ENCODE results near the gene PRICKLE1. TPM values are rescaled to one million over a fixed set of nuclear protein-coding genes. Genes with fewer than 3 reads are reported as not detected.

PRICKLE1 gene
- total and polyA plus RNA-seq, 2 of the 13 experiments (the other 11 are each of a cell fraction or from before 2014, with no cell fraction given) = not detected

DNA sequence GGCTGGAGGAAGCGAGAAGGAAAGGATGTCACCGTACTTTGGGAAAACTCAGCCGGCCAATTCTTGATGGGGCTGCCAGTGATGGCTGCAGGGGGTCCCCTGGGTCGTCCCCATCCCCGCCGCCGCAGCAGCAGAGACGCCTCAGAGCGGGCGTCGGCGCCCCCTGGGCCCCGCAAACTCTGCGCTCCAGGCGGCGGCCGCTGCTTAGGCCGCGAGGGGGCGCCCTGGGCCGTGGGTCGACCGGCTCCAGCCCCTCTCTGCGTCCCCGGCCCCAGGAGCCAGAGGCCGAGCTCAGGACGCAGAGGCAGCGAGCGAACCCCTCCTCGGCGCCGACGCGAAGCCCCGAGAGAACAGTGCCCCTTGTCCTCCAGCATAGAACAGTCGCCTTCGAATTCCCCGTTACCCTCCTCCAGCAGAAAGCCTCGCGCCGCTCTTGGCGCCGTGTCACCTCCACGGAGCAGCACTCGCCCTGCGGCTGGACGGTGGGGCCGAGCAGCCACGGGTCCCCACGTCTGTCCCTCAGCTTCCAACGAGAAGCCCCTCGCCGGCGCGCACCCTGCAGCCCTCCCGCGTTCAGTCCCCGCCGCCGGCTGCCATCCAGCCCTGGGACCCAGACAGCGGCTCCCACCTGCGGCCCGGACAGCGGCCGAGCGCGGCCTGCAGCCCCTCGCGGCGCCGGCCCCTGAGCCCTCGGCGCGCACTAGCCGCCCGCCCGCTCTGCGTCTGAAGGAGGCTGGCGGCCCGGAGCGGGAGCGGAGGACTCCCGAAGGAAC, 106.6 kb downstream of the PRICKLE1 start (continued):
- TF ChIP-seq ZSCAN21 (CRISPR knock-in tag; IDR thresholded peaks at IDR 0.05; ENCODE audit: borderline replicate concordance) (no peak), HMG20A (CRISPR knock-in tag; IDR thresholded peaks at IDR 0.05; ENCODE audit: borderline replicate concordance) (no peak), ELF4 (CRISPR knock-in tag; IDR thresholded peaks at IDR 0.05; ENCODE audit: borderline replicate concordance) (no peak), ZNF317 (CRISPR knock-in tag; IDR thresholded peaks at IDR 0.05) (no peak), TCF12 (IDR thresholded peaks at IDR 0.05) (no peak), TCF12 (CRISPR knock-in tag; IDR thresholded peaks at IDR 0.05) (no peak), HDAC6 (IDR thresholded peaks at IDR 0.05; ENCODE audit: low read depth, low read length) (no peak), SRF (IDR thresholded peaks at IDR 0.05; ENCODE audit: low read depth, low read length) (no peak), HNF4G (IDR thresholded peaks at IDR 0.05; ENCODE audit: borderline replicate concordance, low read depth, low read length) (no peak), HNF4G (CRISPR knock-in tag; IDR thresholded peaks at IDR 0.05; ENCODE audit: borderline replicate concordance, low read depth) (no peak), SALL1 (CRISPR knock-in tag; IDR thresholded peaks at IDR 0.05) (peak; percentile 45; the same call in 1 of the 2 replicates), ATF1 (CRISPR knock-in tag; IDR thresholded peaks at IDR 0.05) (no peak), MTF2 (CRISPR knock-in tag; IDR thresholded peaks at IDR 0.05; ENCODE audit: borderline replicate concordance) (peak; percentile 90; the same call in 1 of the 2 replicates), CREB1 (IDR thresholded peaks at IDR 0.05) (no peak), CREB1 (CRISPR knock-in tag; IDR thresholded peaks at IDR 0.05) (no peak)
- TF ChIP-seq, protein P1, sequence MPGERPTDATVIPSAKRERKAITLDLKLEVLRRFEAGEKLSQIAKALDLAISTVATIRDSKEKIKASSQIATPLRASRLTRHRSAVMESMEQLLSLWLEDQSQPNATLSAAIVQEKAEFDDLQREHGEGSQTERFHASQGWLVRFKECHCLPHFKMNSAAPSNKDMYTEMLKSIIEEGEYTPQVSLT (CRISPR knock-in tag; IDR thresholded peaks at IDR 0.05; ENCODE audit: borderline replicate concordance, low read depth) = no peak
- TF ChIP-seq, protein P2, sequence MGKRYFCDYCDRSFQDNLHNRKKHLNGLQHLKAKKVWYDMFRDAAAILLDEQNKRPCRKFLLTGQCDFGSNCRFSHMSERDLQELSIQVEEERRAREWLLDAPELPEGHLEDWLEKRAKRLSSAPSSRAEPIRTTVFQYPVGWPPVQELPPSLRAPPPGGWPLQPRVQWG (CRISPR knock-in tag; IDR thresholded peaks at IDR 0.05; ENCODE audit: borderline replicate concordance, low read depth) = no peak
- TF ChIP-seq, protein P3, sequence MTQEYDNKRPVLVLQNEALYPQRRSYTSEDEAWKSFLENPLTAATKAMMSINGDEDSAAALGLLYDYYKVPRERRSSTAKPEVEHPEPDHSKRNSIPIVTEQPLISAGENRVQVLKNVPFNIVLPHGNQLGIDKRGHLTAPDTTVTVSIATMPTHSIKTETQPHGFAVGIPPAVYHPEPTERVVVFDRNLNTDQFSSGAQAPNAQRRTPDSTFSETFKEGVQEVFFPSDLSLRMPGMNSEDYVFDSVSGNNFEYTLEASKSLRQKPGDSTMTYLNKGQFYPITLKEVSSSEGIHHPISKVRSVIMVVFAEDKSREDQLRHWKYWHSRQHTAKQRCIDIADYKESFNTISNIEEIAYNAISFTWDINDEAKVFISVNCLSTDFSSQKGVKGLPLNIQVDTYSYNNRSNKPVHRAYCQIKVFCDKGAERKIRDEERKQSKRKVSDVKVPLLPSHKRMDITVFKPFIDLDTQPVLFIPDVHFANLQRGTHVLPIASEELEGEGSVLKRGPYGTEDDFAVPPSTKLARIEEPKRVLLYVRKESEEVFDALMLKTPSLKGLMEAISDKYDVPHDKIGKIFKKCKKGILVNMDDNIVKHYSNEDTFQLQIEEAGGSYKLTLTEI (CRISPR knock-in tag; conservative IDR thresholded peaks at IDR 0.05) = no peak
- TF ChIP-seq, protein P4, sequence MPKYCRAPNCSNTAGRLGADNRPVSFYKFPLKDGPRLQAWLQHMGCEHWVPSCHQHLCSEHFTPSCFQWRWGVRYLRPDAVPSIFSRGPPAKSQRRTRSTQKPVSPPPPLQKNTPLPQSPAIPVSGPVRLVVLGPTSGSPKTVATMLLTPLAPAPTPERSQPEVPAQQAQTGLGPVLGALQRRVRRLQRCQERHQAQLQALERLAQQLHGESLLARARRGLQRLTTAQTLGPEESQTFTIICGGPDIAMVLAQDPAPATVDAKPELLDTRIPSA (CRISPR knock-in tag; IDR thresholded peaks at IDR 0.05; ENCODE audit: borderline replicate concordance) = peak; percentile 37; the same call in 1 of the 2 replicates
- TF ChIP-seq, protein P5, sequence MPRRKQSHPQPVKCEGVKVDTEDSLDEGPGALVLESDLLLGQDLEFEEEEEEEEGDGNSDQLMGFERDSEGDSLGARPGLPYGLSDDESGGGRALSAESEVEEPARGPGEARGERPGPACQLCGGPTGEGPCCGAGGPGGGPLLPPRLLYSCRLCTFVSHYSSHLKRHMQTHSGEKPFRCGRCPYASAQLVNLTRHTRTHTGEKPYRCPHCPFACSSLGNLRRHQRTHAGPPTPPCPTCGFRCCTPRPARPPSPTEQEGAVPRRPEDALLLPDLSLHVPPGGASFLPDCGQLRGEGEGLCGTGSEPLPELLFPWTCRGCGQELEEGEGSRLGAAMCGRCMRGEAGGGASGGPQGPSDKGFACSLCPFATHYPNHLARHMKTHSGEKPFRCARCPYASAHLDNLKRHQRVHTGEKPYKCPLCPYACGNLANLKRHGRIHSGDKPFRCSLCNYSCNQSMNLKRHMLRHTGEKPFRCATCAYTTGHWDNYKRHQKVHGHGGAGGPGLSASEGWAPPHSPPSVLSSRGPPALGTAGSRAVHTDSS (CRISPR knock-in tag; conservative IDR thresholded peaks at IDR 0.05) = no peak
- TF ChIP-seq, protein P6, sequence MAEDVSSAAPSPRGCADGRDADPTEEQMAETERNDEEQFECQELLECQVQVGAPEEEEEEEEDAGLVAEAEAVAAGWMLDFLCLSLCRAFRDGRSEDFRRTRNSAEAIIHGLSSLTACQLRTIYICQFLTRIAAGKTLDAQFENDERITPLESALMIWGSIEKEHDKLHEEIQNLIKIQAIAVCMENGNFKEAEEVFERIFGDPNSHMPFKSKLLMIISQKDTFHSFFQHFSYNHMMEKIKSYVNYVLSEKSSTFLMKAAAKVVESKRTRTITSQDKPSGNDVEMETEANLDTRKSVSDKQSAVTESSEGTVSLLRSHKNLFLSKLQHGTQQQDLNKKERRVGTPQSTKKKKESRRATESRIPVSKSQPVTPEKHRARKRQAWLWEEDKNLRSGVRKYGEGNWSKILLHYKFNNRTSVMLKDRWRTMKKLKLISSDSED (CRISPR knock-in tag; IDR thresholded peaks at IDR 0.05) = no peak
- TF ChIP-seq, protein P7, sequence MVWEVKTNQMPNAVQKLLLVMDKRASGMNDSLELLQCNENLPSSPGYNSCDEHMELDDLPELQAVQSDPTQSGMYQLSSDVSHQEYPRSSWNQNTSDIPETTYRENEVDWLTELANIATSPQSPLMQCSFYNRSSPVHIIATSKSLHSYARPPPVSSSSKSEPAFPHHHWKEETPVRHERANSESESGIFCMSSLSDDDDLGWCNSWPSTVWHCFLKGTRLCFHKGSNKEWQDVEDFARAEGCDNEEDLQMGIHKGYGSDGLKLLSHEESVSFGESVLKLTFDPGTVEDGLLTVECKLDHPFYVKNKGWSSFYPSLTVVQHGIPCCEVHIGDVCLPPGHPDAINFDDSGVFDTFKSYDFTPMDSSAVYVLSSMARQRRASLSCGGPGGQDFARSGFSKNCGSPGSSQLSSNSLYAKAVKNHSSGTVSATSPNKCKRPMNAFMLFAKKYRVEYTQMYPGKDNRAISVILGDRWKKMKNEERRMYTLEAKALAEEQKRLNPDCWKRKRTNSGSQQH (CRISPR knock-in tag; IDR thresholded peaks at IDR 0.05; ENCODE audit: low read depth) = no peak
